Karpas-422 (cell line): ENCODE data around the gene PLXNA4. TPM values are rescaled to one million over a fixed set of nuclear protein-coding genes. Genes with fewer than 3 reads are reported as not detected.

Experiments used
- DNase-seq: peaks from one replicate; pipeline ENCODE4 v3.0.0-alpha.2; 2015
- H2AFZ ChIP-seq: fragments of 200-600 bp; sonication (generic); 2 replicates; pipeline ENCODE4 v1.6.1; 2014; ENCODE audit warnings: antibody characterized with exemption, low read length, mixed read lengths
- H3K27ac ChIP-seq: fragments of 200-600 bp; sonication (generic); 2 replicates; pipeline ENCODE4 v1.5.1; 2014; ENCODE audit warnings: mild to moderate bottlenecking, low read length, moderate library complexity
- H3K27me3 ChIP-seq: fragments of 200-600 bp; sonication (generic); 2 replicates; pipeline ENCODE4 v1.6.1; 2014; ENCODE audit warnings: low read length, mixed read lengths
- H3K36me3 ChIP-seq: fragments of 200-600 bp; sonication (generic); 2 replicates; pipeline ENCODE4 v1.6.1; 2014; ENCODE audit warnings: low read length, mixed read lengths; ENCODE audit not compliant: insufficient read depth
- H3K4me1 ChIP-seq: fragments of 200-600 bp; sonication (generic); 2 replicates; pipeline ENCODE4 v1.6.1; 2014; ENCODE audit warnings: mild to moderate bottlenecking, low read length, mixed read lengths
- H3K4me2 ChIP-seq: fragments of 200-600 bp; sonication (generic); 2 replicates; pipeline ENCODE4 v1.6.1; 2014; ENCODE audit warnings: low read length, low read depth, mild to moderate bottlenecking; ENCODE audit not compliant: poor library complexity, severe bottlenecking
- H3K4me3 ChIP-seq: fragments of 200-600 bp; sonication (generic); 2 replicates; pipeline ENCODE4 v1.5.1; 2014; ENCODE audit warnings: mild to moderate bottlenecking, antibody characterized with exemption, low read length, mixed read lengths
- H3K79me2 ChIP-seq: fragments of 200-600 bp; sonication (generic); 2 replicates; pipeline ENCODE4 v1.6.1; 2014; ENCODE audit warnings: mild to moderate bottlenecking, low read length, mixed read lengths
- H3K9ac ChIP-seq: fragments of 200-600 bp; sonication (generic); 2 replicates; pipeline ENCODE4 v1.6.0; 2014; ENCODE audit warnings: low read length
- H3K9me2 ChIP-seq: fragments of 200-600 bp; sonication (generic), shearing (Covaris generic); replicated peaks from 2 replicates; pipeline ENCODE4 v1.6.0; 2014; ENCODE audit warnings: mild to moderate bottlenecking, low read length, moderate library complexity; ENCODE audit not compliant: insufficient read depth
- H3K9me3 ChIP-seq: fragments of 300-700, 200-600 bp; sonication (generic); 2 replicates; pipeline ENCODE4 v1.6.1; 2014; ENCODE audit warnings: low read length, mixed read lengths
- H4K20me1 ChIP-seq: fragments of 200-600 bp; sonication (generic); 2 replicates; pipeline ENCODE4 v1.6.1; 2014; ENCODE audit warnings: mild to moderate bottlenecking, antibody characterized with exemption, low read length, low read depth; ENCODE audit not compliant: insufficient read depth
- total RNA-seq: library from RNA; depleted of rRNA; stranded (reverse); fragments of >200 nt; shearing (Covaris generic); gene quantifications from 2 replicates; pipeline ENCODE4 v1.2.3, GENCODE V29; 2014; ENCODE audit warnings: low replicate concordance

Gene PLXNA4
- total RNA-seq, 1 experiment from 2014 or later: 0.48 TPM

DNA sequence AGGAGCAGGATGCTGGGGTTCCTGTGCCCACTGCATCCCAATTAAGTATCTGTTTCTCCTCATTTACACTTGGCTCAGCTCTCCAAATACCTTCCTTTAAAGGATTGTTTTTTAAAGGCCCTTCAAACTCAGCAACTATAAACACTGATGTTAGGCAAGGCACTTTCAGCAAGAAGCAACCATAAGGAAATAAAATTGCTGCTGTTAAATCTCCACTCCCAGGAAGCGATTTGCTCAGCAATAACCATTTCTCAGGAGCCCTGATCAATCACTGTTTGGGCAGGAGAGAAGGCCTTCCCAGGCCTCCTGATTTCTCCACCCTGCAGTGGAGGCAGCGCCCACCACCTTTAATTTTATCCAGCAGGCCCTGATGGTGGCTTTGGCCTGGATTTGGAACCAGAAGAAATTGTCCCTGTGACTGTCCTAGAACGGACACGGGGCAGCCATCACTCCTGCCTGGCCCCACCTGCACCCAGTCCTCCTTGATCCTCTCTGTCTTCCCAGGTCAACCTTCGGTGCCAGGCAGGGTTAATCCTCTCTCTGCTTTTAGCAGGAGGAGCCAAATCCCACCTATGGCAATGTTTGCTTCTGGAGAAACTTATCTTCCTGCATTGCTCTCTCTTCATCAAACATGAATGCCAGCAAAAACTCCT, 199.8 kb downstream of the PLXNA4 start:
- DNase-seq: no peak
- H3K9me2 ChIP-seq: no peaks in the 10 kb centered on the region
- H3K79me2 ChIP-seq: no peaks in the 10 kb centered on the region

DNA sequence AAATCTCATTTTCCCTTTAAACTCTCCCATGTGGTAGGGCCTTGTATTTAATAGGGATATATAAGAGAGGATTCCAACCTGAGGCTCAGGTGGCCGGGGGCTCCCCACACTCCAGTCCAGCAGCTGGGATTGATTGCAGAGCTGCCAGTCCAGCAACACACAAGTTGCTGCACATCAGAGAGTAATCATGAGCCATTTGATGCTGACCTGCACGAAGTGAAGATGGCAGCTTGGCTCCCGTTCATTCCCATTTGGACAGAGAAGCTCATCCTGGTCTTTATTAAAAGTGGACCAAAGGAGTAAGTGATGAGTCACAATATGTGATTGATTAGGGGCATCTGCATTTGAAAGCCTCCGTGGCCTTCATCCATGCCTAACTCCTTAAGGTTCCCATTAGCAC, 202.4 kb downstream of the PLXNA4 start:
- Histone ChIP-seq H3K36me3 (no peaks in the 10 kb centered on the region), H3K9me3 (no peaks in the 10 kb centered on the region), H3K4me2 (no peak overlapping the region), H3K4me3 (no peak overlapping the region), H3K27me3 (no peaks in the 10 kb centered on the region; the same call in 1 of the 2 replicates), H3K4me1 (no peaks in the 10 kb centered on the region), H3K79me2 (no peaks in the 10 kb centered on the region), H3K9me2 (no peaks in the 10 kb centered on the region), H3K9ac (no peak overlapping the region), H3K27ac (no peak overlapping the region), H2AFZ (no peak overlapping the region), H4K20me1 (no peaks in the 10 kb centered on the region)
- no peak for DNase-seq

More for the DNA sequence above, 199.8 kb downstream of the PLXNA4 start:
- H2AFZ ChIP-seq: no peak overlapping the region
- H3K4me1 ChIP-seq: no peaks in the 10 kb centered on the region
- H3K27ac ChIP-seq: no peak overlapping the region
- H3K9me3 ChIP-seq: no peaks in the 10 kb centered on the region
- no peaks in the 10 kb centered on the region for H4K20me1 ChIP-seq
- H3K4me3 ChIP-seq: no peak overlapping the region
- no peak overlapping the region for H3K9ac ChIP-seq
- no peaks in the 10 kb centered on the region; the same call in 1 of the 2 replicates for H3K27me3 ChIP-seq
- no peaks in the 10 kb centered on the region for H3K36me3 ChIP-seq
- no peak overlapping the region for H3K4me2 ChIP-seq

DNA sequence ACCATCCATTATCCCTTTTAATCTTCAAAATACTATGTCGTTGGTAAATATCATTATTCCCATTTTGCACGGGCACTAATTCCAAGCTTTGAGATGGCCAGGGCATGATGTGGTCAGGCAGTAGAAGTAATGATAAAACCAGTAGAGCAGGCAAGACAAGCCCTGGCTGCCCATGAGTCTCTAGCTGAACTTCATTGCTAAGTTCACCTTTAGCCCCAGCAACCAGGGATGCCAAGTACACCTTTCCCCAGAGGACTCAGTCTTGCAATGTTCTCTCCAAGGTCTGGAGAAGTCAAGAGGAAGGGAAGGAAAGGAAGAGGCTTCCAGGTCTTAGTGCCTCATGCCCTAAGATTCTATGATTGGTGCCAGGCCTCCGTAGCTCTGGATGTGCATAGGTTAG, 203.2 kb downstream of the PLXNA4 start:
- no peaks in the 10 kb centered on the region for H3K79me2 ChIP-seq
- H3K9me2 ChIP-seq: no peaks in the 10 kb centered on the region
- no peaks in the 10 kb centered on the region for H4K20me1 ChIP-seq
- H3K9me3 ChIP-seq: no peaks in the 10 kb centered on the region
- no peaks in the 10 kb centered on the region for H3K4me1 ChIP-seq
- no peak overlapping the region for H3K27ac ChIP-seq
- H3K4me3 ChIP-seq: no peak overlapping the region
- H2AFZ ChIP-seq: no peak overlapping the region
- no peak for DNase-seq
- no peak overlapping the region for H3K9ac ChIP-seq
- no peaks in the 10 kb centered on the region for H3K36me3 ChIP-seq
- H3K4me2 ChIP-seq: no peak overlapping the region
- H3K27me3 ChIP-seq: no peaks in the 10 kb centered on the region; the same call in 1 of the 2 replicates

DNA sequence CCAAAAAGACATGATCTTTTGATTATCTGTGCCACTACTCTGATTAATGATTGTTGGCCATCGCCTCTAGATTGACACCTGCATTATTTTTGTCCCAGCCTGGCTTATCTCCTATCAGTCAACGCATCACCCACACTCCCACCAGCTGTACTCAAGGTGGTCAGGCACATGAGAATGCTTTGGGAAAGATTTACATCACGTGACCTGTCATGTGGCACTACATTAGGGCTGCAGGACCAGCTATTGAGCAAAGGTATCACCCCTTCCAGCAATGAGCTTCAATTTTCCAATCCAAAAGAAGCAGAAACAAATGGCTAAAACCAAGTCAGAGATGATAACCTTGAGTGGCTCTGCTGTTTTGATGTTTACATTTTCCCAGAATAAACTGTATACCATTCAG, 204.3 kb downstream of the PLXNA4 start:
- Histone ChIP-seq H3K9me2 (no peaks in the 10 kb centered on the region), H3K9me3 (no peaks in the 10 kb centered on the region), H3K4me3 (no peak overlapping the region), H3K27ac (no peak overlapping the region), H3K79me2 (no peaks in the 10 kb centered on the region), H3K9ac (no peak overlapping the region), H3K4me2 (no peak overlapping the region), H3K4me1 (no peaks in the 10 kb centered on the region), H4K20me1 (no peaks in the 10 kb centered on the region), H2AFZ (no peak overlapping the region), H3K27me3 (no peaks in the 10 kb centered on the region; the same call in 1 of the 2 replicates), H3K36me3 (no peaks in the 10 kb centered on the region)
- DNase-seq: no peak

DNA sequence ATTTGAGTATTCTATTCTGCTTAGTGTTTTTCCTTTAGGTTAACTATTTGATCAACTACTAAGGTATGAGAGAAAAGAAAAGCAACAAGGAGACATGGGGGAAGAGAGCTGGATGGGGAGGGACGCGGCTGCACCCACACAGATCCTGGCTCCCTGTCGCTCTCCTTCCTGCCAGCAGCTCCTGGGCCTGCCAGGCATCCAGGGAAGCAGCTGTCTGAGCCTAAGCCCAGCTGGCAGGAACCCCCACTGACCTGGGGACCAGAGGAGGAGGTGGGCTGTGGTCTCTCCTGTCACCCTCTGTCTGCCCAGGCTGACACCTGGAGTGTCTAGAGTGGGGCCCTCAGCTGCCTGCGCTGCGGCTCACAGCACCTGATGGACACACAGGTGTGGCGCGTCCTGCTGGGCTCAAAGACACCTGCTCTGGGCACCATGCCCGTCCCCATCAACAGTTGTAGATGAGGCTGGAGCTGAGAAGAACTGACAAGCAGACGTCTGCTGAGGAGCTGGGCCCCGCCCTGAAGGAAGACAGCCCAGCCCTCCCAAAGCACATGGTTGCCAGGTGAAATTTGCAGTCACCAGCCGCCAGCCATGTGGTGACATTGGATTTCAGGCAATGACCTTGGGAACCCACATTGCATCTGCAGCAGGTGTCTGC, 207.9 kb downstream of the PLXNA4 start:
- Histone ChIP-seq H3K9me3 (no peaks in the 10 kb centered on the region), H3K9me2 (no peaks in the 10 kb centered on the region), H3K9ac (no peak overlapping the region), H2AFZ (no peak overlapping the region), H3K79me2 (no peaks in the 10 kb centered on the region), H4K20me1 (no peaks in the 10 kb centered on the region), H3K4me2 (no peak overlapping the region), H3K27me3 (no peaks in the 10 kb centered on the region; the same call in 1 of the 2 replicates), H3K4me1 (no peaks in the 10 kb centered on the region), H3K4me3 (no peak overlapping the region), H3K27ac (no peak overlapping the region), H3K36me3 (no peaks in the 10 kb centered on the region)
- no peak for DNase-seq

GRCh38 chr7:132367795-132368194, 208.5 kb downstream of the PLXNA4 start:
- Histone ChIP-seq H3K27ac (no peak overlapping the region), H3K27me3 (no peaks in the 10 kb centered on the region), H3K9ac (no peak overlapping the region), H3K4me3 (no peak overlapping the region), H3K79me2 (no peaks in the 10 kb centered on the region), H3K4me2 (no peak overlapping the region), H4K20me1 (no peaks in the 10 kb centered on the region), H2AFZ (no peak overlapping the region), H3K9me3 (no peaks in the 10 kb centered on the region), H3K9me2 (no peaks in the 10 kb centered on the region), H3K4me1 (no peaks in the 10 kb centered on the region), H3K36me3 (no peaks in the 10 kb centered on the region)
- DNase-seq: no peak

DNA sequence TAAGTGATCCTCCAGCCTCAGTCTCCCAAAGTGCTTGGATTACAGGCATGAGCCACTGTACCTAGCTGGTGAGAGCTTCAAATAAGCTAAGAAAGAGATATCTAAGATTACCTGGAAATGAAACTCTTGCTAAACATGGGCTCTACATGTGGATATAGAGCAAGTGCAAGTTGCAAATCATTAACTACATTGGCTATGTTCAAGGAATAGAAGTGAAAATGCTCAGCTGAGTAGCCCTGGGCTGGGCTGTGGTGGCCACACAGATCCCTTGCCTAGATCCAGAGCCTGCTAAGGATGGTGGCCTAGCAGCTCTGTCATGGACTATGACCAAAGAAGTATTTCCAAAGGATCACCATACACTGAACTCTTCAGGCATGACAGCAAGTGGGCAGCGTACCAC, 209.3 kb downstream of the PLXNA4 start:
- no peaks in the 10 kb centered on the region for H4K20me1 ChIP-seq
- H2AFZ ChIP-seq: no peak overlapping the region
- no peak overlapping the region for H3K27ac ChIP-seq
- no peaks in the 10 kb centered on the region for H3K9me2 ChIP-seq
- no peaks in the 10 kb centered on the region for H3K4me1 ChIP-seq
- H3K27me3 ChIP-seq: no peaks in the 10 kb centered on the region
- no peak overlapping the region for H3K4me2 ChIP-seq
- H3K9me3 ChIP-seq: no peaks in the 10 kb centered on the region
- no peaks in the 10 kb centered on the region for H3K79me2 ChIP-seq
- no peaks in the 10 kb centered on the region for H3K36me3 ChIP-seq
- H3K4me3 ChIP-seq: no peak overlapping the region
- H3K9ac ChIP-seq: no peak overlapping the region
- no peak for DNase-seq

DNA sequence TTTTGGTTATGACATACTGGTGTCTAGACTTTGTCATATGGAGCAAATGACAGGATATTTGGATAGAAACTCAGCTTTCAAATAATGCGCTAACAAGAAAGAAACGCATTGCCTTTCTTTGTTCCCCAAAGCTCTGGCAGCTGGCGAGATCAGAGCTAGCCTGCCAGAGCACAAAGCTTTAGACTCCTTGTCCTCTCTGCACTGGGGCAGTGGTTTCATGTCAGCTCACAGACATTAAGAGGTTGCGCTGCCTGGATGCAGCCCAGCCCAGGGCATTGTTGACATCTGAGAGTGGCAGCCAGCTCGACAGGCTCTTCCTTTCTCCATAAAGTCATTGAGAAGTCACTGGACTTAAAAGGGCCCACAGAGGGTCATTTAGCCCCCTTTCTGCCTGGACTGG, 212.0 kb downstream of the PLXNA4 start:
- H3K4me1 ChIP-seq: no peaks in the 10 kb centered on the region
- H3K4me3 ChIP-seq: no peak overlapping the region
- no peak overlapping the region for H2AFZ ChIP-seq
- no peak overlapping the region for H3K9ac ChIP-seq
- no peaks in the 10 kb centered on the region for H3K27me3 ChIP-seq
- H3K27ac ChIP-seq: no peak overlapping the region
- H3K9me3 ChIP-seq: no peaks in the 10 kb centered on the region
- no peaks in the 10 kb centered on the region for H3K9me2 ChIP-seq
- no peaks in the 10 kb centered on the region for H4K20me1 ChIP-seq
- DNase-seq: no peak
- no peaks in the 10 kb centered on the region for H3K79me2 ChIP-seq
- no peaks in the 10 kb centered on the region for H3K36me3 ChIP-seq
- H3K4me2 ChIP-seq: no peak overlapping the region
